ENCODE measurements around the gene FNDC3A. TPM values are rescaled to one million over a fixed set of nuclear protein-coding genes. Genes with fewer than 3 reads are reported as not detected.

FNDC3A gene
- 18.4 TPM for total RNA-seq
- long read RNA-seq, full-length matches to known transcripts, result 6 of 14 reads
- long read RNA-seq, partial matches to known transcripts, result 3 of 14 reads
- long read RNA-seq, other reads (novel, unspliced or antisense), result 5 of 14 reads

- peak; percentile 91 for DNase-seq
- intact Hi-C loops (cut with micrococcal nuclease), result no loop called here
These were observed at the start of gene FNDC3A for GRCh38 chr13:48975856-48976575. TSS of gene FNDC3A (plus strand) at chr13:48975912. CDS start at chr13:49006191, 30,279 bp downstream.

GRCh38 chr13:48928757-48929430, 46.8 kb upstream of the FNDC3A start:
- no peak for ATAC-seq
- DNase-seq, result no peak
- intact Hi-C loops (cut with micrococcal nuclease), result no loop called here

More at GRCh38 chr13:48975856-48976575, at the start of gene FNDC3A:
- ATAC-seq, result peak; percentile 95

- intact Hi-C loops (cut with micrococcal nuclease), result no loop called here
- no peak for DNase-seq
- ATAC-seq, result no peak
These were observed 44.8 kb upstream of the FNDC3A start for GRCh38 chr13:48930918-48931317.

GRCh38 chr13:48938308-48938943, 37.3 kb upstream of the FNDC3A start:
- ATAC-seq (no peak), DNase-seq (no peak)
- intact Hi-C loops (cut with micrococcal nuclease), result no loop called here

GRCh38 chr13:48939728-48940127, 36.0 kb upstream of the FNDC3A start:
- intact Hi-C loops (cut with micrococcal nuclease), result no loop called here
- DNase-seq (no peak), ATAC-seq (no peak)

- DNase-seq (no peak), ATAC-seq (no peak)
- intact Hi-C loops (cut with micrococcal nuclease), result no loop called here
These were observed 33.6 kb upstream of the FNDC3A start for GRCh38 chr13:48942131-48942530.

GRCh38 chr13:48944221-48944620, 31.5 kb upstream of the FNDC3A start:
- no peak for ATAC-seq
- intact Hi-C loops (cut with micrococcal nuclease), result no loop called here
- no peak for DNase-seq

GRCh38 chr13:48945626-48946025, 30.1 kb upstream of the FNDC3A start:
- DNase-seq (no peak), ATAC-seq (no peak)
- intact Hi-C loops (cut with micrococcal nuclease), result no loop called here

GRCh38 chr13:48946163-48946562, 29.5 kb upstream of the FNDC3A start:
- intact Hi-C loops (cut with micrococcal nuclease), result no loop called here
- ATAC-seq (no peak), DNase-seq (no peak)

GRCh38 chr13:48949566-48950500, 25.9 kb upstream of the FNDC3A start:
- no peak for ATAC-seq
- intact Hi-C loops (cut with micrococcal nuclease), result no loop called here

GRCh38 chr13:48950501-48950875, 25.2 kb upstream of the FNDC3A start:
- intact Hi-C loops (cut with micrococcal nuclease), result no loop called here
- ATAC-seq (no peak), DNase-seq (no peak)

More at GRCh38 chr13:48949566-48950500, 25.9 kb upstream of the FNDC3A start:
- no peak for DNase-seq

- intact Hi-C loops (cut with micrococcal nuclease), result no loop called here
- no peak for DNase-seq
- no peak for ATAC-seq
These were observed 21.6 kb upstream of the FNDC3A start for GRCh38 chr13:48954081-48954480.

- intact Hi-C loops (cut with micrococcal nuclease), result no loop called here
- ATAC-seq (no peak), DNase-seq (no peak)
These were observed 20.2 kb upstream of the FNDC3A start for GRCh38 chr13:48955536-48955935.

GRCh38 chr13:48961379-48961778, 14.3 kb upstream of the FNDC3A start:
- no peak for ATAC-seq
- intact Hi-C loops (cut with micrococcal nuclease), result no loop called here
- DNase-seq, result no peak

GRCh38 chr13:48962281-48962680, 13.4 kb upstream of the FNDC3A start:
- DNase-seq (no peak), ATAC-seq (no peak)
- intact Hi-C loops (cut with micrococcal nuclease), result no loop called here

- intact Hi-C loops (cut with micrococcal nuclease), result no loop called here
- ATAC-seq, result no peak
- no peak for DNase-seq
These were observed 10.0 kb upstream of the FNDC3A start for GRCh38 chr13:48965736-48966135.

- intact Hi-C loops (cut with micrococcal nuclease), result no loop called here
- no peak for ATAC-seq
- DNase-seq, result no peak
These were observed 6.0 kb upstream of the FNDC3A start for GRCh38 chr13:48969685-48970084.

GRCh38 chr13:48973845-48974431, 1.8 kb upstream of the FNDC3A start:
- ATAC-seq (no peak), DNase-seq (no peak)
- intact Hi-C loops (cut with micrococcal nuclease), result no loop called here

Data from left ventricle myocardium superior (tissue), 1 donor.